ENCODE data around the gene ELP1.
"Not testable (repeated sequence)": the region's sequence is repeated elsewhere in the genome, so short reads cannot be mapped to it uniquely, and the experiment has no call there.

The ELP1 gene

DNA sequence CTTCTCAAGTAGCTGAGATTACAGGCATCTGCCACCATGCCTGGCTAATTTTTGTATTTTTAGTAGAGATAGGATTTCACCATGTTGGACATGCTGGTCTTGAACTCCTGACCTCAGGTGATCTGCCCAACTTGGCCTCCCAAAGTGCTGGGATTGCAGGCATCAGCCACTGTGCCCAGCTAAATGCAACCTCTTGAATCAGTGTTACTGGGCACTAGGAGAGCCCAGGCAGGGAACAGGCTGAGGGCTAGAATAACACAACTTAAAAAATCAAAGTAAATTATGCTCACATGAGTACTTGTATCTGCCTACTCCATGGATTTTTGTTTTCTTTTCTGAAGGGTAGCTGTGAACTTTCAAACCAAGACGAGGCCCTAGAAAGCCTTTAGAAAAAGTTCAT is 13.5 kb downstream of the ELP1 start:
- POLR2A ChIA-PET; H3K27ac ChIP-seq (ENCODE audit: extremely low read depth, low read depth, low read length); H3K9me3 ChIP-seq (ENCODE audit: control insufficient read depth, insufficient read depth, low read depth, low read length); H3K4me3 ChIP-seq (ENCODE audit: low read depth, low read length); CTCF ChIA-PET; H3K4me1 ChIP-seq (ENCODE audit: control insufficient read depth, insufficient read depth, low read length): not testable (repeated sequence)
- H3K36me3 ChIP-seq (ENCODE audit: control insufficient read depth in 2 of 2, insufficient read depth in 1 of 2, low read length in 2 of 2): peaks cover 27 to 93% of the 10 kb centered on the region in 2 experiments

DNA sequence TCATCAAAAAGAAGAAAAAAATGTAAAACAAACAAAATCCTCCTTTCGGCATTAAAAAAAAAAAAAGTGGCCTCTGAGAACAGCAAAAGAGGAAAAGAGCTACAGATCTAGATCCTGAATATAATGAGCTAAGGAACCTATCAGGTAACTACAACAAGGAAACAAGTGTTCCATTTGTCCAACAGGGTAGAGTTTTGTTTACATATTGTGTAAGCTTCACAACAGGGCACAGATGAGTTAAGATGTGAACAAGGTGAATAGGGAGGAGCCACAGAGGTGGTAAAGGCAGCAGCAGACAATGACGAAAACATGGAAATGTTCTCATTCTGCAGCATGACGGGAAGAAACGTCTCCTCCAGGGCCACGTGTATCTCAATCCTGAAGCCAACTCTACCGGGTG is 14.4 kb downstream of the ELP1 start:
- ChIA-PET POLR2A (no interaction called here), CTCF (interaction anchor here (0.6 kb wide), 2 partner anchors 12 to 1632 kb away, joined by 4 to 5 read pairs; no protein-coding TSS in a partner anchor)
- no peak overlapping the region for H3K4me3 ChIP-seq (ENCODE audit: low read depth, low read length)
- no peak overlapping the region for H3K27ac ChIP-seq (ENCODE audit: extremely low read depth, low read depth, low read length)
- no peak for TF ChIP-seq ZNF394 (tag by site-specific recombination; IDR thresholded peaks at IDR 0.05; ENCODE audit: borderline replicate concordance)
- TF ChIP-seq GLI4 (tag by site-specific recombination; IDR thresholded peaks at IDR 0.05): no peak
- TF ChIP-seq, protein P1, sequence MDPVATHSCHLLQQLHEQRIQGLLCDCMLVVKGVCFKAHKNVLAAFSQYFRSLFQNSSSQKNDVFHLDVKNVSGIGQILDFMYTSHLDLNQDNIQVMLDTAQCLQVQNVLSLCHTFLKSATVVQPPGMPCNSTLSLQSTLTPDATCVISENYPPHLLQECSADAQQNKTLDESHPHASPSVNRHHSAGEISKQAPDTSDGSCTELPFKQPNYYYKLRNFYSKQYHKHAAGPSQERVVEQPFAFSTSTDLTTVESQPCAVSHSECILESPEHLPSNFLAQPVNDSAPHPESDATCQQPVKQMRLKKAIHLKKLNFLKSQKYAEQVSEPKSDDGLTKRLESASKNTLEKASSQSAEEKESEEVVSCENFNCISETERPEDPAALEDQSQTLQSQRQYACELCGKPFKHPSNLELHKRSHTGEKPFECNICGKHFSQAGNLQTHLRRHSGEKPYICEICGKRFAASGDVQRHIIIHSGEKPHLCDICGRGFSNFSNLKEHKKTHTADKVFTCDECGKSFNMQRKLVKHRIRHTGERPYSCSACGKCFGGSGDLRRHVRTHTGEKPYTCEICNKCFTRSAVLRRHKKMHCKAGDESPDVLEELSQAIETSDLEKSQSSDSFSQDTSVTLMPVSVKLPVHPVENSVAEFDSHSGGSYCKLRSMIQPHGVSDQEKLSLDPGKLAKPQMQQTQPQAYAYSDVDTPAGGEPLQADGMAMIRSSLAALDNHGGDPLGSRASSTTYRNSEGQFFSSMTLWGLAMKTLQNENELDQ (tag by site-specific recombination; IDR thresholded peaks at IDR 0.05; ENCODE audit: low read depth): no peak
- TF ChIP-seq, protein P2, sequence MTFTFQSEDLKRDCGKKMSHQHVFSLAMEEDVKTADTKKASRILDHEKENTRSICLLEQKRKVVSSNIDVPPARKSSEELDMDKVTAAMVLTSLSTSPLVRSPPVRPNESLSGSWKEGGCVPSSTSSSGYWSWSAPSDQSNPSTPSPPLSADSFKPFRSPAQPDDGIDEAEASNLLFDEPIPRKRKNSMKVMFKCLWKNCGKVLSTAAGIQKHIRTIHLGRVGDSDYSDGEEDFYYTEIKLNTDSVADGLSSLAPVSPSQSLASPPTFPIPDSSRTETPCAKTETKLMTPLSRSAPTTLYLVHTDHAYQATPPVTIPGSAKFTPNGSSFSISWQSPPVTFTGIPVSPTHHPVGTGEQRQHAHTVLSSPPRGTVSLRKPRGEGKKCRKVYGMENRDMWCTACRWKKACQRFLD (tag by site-specific recombination; IDR thresholded peaks at IDR 0.05): no peak
- TF ChIP-seq KLF10 (tag by site-specific recombination; IDR thresholded peaks at IDR 0.05): no peak
- TF ChIP-seq ZBTB7A (tag by site-specific recombination; IDR thresholded peaks at IDR 0.05; ENCODE audit: low read depth): no peak
- TF ChIP-seq ZNF621 (tag by site-specific recombination; IDR thresholded peaks at IDR 0.05): no peak
- TF ChIP-seq ZNF792 (tag by site-specific recombination; IDR thresholded peaks at IDR 0.05): no peak
- no peak for TF ChIP-seq ZFP69B (tag by site-specific recombination; IDR thresholded peaks at IDR 0.05)
- TF ChIP-seq ZNF423 (tag by site-specific recombination; IDR thresholded peaks at IDR 0.05): no peak
- TF ChIP-seq ZNF514 (tag by site-specific recombination; IDR thresholded peaks at IDR 0.05): no peak
- TF ChIP-seq ZNF558 (tag by site-specific recombination; IDR thresholded peaks at IDR 0.05): no peak
- no peaks in the 10 kb centered on the region for H3K4me1 ChIP-seq (ENCODE audit: control insufficient read depth, insufficient read depth, low read length)
- H3K9me3 ChIP-seq (ENCODE audit: control insufficient read depth, insufficient read depth, low read depth, low read length): no peaks in the 10 kb centered on the region
- peaks cover 26 to 92% of the 10 kb centered on the region in 2 experiments for H3K36me3 ChIP-seq (ENCODE audit: control insufficient read depth in 2 of 2, insufficient read depth in 1 of 2, low read length in 2 of 2)

DNA sequence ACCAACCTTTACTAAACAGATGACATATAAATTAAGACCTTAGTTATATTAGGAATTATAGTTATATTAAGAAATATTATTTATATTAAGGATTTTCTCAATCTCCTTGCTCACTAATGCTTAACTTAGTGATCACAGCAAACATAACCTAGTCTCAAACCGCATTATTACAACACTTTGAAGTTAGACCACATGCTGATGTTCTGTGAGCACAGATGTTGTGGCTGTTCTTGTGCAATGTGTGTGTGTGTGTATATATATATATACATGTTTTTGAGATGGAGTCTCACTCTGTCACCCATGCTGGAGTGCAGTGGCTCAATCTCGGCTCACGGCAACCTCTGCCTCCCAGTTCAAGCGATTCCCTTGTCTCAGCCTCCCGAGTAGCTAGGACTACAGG is 20.5 kb downstream of the ELP1 start:
- H3K9me3 ChIP-seq (ENCODE audit: control insufficient read depth, insufficient read depth, low read depth, low read length): no peaks in the 10 kb centered on the region
- no peaks in the 10 kb centered on the region for H3K4me1 ChIP-seq (ENCODE audit: control insufficient read depth, insufficient read depth, low read length)
- no peak overlapping the region for H3K4me3 ChIP-seq (ENCODE audit: low read depth, low read length)
- ChIA-PET POLR2A (no interaction called here), CTCF (no interaction called here)
- no peak overlapping the region for H3K27ac ChIP-seq (ENCODE audit: extremely low read depth, low read depth, low read length)
- peaks cover 44 to 89% of the 10 kb centered on the region in 2 experiments for H3K36me3 ChIP-seq (ENCODE audit: control insufficient read depth in 2 of 2, insufficient read depth in 1 of 2, low read length in 2 of 2)
- TF ChIP-seq ZNF426 (tag by site-specific recombination; IDR thresholded peaks at IDR 0.05) (no peak), ZNF2 (tag by site-specific recombination; IDR thresholded peaks at IDR 0.05) (no peak), ZNF777 (tag by site-specific recombination; IDR thresholded peaks at IDR 0.05; ENCODE audit: borderline replicate concordance) (no peak), ZNF133 (tag by site-specific recombination; IDR thresholded peaks at IDR 0.05) (no peak), ZNF324 (tag by site-specific recombination; IDR thresholded peaks at IDR 0.05) (no peak), ZNF510 (tag by site-specific recombination; IDR thresholded peaks at IDR 0.05; ENCODE audit: insufficient replicate concordance) (no peak), ZNF830 (tag by site-specific recombination; IDR thresholded peaks at IDR 0.05; ENCODE audit: low read depth) (no peak), ZBTB8A (tag by site-specific recombination; IDR thresholded peaks at IDR 0.05) (no peak), ZNF157 (tag by site-specific recombination; IDR thresholded peaks at IDR 0.05) (no peak), ZBTB20 (tag by site-specific recombination; IDR thresholded peaks at IDR 0.05) (no peak)
- TF ChIP-seq, protein P3, sequence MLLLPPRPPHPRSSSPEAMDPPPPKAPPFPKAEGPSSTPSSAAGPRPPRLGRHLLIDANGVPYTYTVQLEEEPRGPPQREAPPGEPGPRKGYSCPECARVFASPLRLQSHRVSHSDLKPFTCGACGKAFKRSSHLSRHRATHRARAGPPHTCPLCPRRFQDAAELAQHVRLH (tag by site-specific recombination; IDR thresholded peaks at IDR 0.05): no peak
- TF ChIP-seq, protein P4, sequence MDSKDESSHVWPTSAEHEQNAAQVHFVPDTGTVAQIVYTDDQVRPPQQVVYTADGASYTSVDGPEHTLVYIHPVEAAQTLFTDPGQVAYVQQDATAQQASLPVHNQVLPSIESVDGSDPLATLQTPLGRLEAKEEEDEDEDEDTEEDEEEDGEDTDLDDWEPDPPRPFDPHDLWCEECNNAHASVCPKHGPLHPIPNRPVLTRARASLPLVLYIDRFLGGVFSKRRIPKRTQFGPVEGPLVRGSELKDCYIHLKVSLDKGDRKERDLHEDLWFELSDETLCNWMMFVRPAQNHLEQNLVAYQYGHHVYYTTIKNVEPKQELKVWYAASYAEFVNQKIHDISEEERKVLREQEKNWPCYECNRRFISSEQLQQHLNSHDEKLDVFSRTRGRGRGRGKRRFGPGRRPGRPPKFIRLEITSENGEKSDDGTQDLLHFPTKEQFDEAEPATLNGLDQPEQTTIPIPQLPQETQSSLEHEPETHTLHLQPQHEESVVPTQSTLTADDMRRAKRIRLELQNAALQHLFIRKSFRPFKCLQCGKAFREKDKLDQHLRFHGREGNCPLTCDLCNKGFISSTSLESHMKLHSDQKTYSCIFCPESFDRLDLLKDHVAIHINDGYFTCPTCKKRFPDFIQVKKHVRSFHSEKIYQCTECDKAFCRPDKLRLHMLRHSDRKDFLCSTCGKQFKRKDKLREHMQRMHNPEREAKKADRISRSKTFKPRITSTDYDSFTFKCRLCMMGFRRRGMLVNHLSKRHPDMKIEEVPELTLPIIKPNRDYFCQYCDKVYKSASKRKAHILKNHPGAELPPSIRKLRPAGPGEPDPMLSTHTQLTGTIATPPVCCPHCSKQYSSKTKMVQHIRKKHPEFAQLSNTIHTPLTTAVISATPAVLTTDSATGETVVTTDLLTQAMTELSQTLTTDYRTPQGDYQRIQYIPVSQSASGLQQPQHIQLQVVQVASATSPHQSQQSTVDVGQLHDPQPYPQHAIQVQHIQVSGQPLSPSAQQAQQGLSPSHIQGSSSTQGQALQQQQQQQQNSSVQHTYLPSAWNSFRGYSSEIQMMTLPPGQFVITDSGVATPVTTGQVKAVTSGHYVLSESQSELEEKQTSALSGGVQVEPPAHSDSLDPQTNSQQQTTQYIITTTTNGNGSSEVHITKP (tag by site-specific recombination; IDR thresholded peaks at IDR 0.05): no peak
- TF ChIP-seq, protein P5, sequence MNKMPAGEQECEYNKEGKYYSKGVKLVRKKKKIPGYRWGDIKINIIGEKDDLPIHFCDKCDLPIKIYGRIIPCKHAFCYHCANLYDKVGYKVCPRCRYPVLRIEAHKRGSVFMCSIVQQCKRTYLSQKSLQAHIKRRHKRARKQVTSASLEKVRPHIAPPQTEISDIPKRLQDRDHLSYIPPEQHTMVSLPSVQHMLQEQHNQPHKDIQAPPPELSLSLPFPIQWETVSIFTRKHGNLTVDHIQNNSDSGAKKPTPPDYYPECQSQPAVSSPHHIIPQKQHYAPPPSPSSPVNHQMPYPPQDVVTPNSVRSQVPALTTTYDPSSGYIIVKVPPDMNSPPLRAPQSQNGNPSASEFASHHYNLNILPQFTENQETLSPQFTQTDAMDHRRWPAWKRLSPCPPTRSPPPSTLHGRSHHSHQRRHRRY (tag by site-specific recombination; IDR thresholded peaks at IDR 0.05): no peak

Data from HEK293 (cell line).